Epithelial cell of esophagus (primary cell): ENCODE data around the gene SGCA.

Experiments
- DNase-seq: peaks from one replicate; pipeline ENCODE4 v3.0.0; 2010; ENCODE audit warnings: low read depth
- H3K4me3 ChIP-seq: 2 replicates; pipeline ENCODE4 v1.5.1; 2011; ENCODE audit warnings: mild to moderate bottlenecking, low read length, control low read depth
- TF ChIP-seq, protein P1 (sequence below): IDR thresholded peaks from 2 replicates; pipeline ENCODE4 v1.5.1; 2011; ENCODE audit warnings: low read depth, mild to moderate bottlenecking, low read length, control low read depth, inconsistent platforms; ENCODE audit not compliant: insufficient read depth; ENCODE audit errors: missing control alignments

SGCA gene

DNA sequence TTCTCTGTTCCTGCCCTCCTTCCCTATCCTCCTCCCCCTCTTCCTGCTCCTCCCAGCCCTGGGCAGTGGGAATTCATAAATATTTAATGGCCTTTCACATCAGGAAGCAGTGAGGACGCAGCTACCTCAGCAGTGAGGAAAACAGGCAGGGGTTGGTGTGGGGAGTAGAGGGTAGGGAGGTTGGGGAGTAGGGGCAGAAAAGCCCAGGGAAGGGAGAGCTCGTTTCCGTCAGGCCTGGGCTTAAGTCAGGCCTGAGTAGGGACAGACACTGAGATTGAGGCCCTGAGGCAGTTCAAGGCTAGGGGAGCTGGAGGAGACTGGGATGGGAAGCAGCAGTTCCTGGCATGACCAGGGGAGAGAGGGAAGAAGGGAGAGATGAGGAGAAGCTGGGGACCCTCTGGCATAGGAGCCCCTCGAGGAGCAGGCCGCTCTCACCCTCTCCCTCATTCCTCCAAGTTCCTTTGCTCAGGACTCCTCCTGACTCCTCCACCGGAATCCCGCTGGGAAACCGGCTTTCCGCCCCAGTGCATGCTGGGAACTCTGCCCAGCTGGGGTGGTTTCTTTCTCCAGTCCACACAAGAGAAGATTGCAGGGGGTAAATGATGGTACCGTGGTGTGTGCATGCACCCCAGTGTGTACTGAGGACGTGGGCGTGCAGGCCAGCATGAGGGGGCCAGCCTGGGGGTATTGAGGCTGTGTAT is 42.0 kb upstream of the SGCA start:
- DNase-seq = no peak
- TF ChIP-seq, protein P1, sequence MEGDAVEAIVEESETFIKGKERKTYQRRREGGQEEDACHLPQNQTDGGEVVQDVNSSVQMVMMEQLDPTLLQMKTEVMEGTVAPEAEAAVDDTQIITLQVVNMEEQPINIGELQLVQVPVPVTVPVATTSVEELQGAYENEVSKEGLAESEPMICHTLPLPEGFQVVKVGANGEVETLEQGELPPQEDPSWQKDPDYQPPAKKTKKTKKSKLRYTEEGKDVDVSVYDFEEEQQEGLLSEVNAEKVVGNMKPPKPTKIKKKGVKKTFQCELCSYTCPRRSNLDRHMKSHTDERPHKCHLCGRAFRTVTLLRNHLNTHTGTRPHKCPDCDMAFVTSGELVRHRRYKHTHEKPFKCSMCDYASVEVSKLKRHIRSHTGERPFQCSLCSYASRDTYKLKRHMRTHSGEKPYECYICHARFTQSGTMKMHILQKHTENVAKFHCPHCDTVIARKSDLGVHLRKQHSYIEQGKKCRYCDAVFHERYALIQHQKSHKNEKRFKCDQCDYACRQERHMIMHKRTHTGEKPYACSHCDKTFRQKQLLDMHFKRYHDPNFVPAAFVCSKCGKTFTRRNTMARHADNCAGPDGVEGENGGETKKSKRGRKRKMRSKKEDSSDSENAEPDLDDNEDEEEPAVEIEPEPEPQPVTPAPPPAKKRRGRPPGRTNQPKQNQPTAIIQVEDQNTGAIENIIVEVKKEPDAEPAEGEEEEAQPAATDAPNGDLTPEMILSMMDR = no peak

DNA sequence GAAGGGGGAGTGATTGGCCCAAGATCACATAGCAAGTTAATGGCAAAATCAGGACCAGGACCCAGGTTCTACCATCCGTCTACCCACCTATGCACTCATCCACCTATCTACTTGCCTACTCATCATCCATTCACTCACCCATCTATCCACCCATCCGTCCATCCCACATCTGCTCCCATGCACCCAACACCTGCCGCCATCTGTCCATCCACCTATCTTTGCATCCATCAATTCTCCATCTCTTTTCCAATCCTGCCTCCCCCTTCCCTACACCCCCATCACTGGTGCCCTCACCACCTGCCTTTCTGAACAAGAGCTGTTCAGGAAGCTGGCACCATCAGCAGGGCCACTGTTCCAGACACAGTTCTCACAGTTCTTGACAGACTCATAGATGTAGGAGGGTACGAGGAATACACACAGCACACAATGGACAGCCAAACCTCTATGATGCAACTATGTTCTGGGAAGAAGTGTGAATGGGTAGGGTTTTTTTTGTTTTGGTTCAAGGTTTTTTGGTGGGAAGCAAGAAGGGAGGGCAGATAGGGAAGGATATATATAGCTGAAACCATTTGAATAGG is 40.3 kb upstream of the SGCA start:
- no peak for DNase-seq
- TF ChIP-seq, protein P1 = no peak
- H3K4me3 ChIP-seq = no peak overlapping the region

More for the DNA sequence above, 42.0 kb upstream of the SGCA start:
- H3K4me3 ChIP-seq = no peak overlapping the region

DNA sequence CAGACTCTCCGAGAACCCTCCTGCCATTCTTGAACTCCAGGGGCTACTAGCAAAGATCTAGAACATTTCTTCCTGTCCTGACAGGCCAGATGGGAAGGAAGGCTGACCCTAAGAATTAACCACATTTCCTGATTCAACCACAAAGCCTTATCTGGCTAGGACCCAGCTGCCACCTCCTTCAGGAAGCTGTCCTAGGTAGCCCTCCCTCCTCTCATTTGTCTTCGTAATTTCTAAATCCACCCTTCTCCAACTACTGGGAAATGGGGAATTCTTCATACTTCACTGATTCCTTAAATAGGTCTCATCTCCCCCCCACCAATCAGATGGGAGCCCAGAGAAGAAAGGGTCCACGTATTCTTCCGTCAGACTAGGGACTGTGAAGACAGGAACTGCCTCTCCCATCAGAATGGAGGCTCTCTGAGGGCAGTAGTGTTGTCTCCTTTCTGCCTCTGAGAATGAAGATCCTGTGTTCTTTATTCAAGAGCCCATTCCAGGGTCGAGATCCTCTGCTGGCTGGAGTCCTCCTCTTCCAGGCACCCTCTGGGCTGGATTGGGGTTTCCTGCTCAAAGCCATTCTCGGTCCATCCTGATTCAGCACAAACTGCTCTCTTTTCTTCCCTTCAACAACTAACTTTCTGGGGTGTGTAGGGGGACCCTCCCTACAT is 38.0 kb upstream of the SGCA start:
- peak; percentile 48 for DNase-seq
- no peak overlapping the region for H3K4me3 ChIP-seq
- TF ChIP-seq, protein P1 = no peak

DNA sequence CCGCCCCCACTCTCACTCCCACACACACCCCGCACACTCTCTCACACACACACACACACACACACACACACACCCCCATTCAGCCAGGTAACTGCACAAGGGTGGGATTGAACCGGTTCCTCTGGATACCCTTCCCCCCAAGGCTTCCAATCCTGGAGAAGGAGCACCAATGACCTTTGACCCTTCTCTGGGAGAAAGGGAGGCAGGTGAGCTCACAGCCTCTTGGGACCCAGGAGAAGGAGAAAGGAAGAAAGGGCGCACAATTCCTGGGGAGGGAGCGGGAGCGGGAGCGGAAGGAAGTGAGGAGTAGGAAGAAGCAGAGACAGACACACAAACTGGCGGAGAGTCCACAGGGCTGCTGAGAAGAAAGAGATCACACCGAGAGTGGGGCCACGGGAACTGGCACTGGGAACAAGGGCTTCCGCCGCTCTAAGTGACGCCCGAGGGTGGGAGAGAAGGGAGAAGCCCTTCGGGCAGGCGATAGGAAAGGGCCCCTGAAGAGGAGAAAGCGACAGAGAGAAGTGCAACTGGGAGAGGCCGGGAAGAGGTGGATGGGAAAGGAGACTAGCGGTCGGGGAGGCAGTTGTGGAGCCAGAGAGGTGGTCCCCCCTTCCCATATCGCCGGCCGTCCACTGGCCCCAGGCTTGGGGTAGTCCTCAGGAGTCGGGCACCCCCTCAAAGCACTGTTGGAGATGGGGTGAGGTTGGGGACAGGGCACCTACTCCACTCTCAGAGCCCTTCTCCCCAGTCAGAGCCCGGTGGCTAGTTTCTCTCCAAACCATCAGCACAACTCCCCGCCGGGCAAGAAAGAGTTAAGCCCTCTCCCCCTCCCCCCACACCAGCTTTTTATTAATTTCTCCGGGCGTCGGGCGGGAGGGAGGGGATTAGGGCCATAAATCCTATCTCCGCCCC is 37.1 kb upstream of the SGCA start:
- TF ChIP-seq, protein P1 = no peak
- DNase-seq = no peak
- H3K4me3 ChIP-seq = no peak overlapping the region

DNA sequence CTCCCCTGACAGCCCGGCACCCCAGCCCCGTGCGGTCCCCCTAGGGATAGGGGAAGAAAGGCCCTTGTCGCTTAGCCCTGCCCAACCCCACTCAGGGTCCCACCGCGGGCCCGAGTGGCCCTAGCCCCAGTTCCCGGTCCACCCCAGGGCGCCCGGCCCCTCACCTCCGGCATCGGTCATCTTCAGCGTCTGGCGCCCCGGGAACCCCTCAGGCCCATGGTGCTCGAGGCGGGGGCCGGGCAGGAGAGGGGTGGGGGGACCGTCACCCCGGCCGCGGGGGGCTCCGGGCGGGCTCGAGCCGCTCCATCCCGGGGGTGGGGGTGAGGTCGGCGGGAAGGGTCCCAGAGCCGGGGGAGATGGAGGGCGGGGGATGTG is 36.5 kb upstream of the SGCA start:
- DNase-seq = no peak
- H3K4me3 ChIP-seq = no peak overlapping the region
- TF ChIP-seq, protein P1 = no peak

DNA sequence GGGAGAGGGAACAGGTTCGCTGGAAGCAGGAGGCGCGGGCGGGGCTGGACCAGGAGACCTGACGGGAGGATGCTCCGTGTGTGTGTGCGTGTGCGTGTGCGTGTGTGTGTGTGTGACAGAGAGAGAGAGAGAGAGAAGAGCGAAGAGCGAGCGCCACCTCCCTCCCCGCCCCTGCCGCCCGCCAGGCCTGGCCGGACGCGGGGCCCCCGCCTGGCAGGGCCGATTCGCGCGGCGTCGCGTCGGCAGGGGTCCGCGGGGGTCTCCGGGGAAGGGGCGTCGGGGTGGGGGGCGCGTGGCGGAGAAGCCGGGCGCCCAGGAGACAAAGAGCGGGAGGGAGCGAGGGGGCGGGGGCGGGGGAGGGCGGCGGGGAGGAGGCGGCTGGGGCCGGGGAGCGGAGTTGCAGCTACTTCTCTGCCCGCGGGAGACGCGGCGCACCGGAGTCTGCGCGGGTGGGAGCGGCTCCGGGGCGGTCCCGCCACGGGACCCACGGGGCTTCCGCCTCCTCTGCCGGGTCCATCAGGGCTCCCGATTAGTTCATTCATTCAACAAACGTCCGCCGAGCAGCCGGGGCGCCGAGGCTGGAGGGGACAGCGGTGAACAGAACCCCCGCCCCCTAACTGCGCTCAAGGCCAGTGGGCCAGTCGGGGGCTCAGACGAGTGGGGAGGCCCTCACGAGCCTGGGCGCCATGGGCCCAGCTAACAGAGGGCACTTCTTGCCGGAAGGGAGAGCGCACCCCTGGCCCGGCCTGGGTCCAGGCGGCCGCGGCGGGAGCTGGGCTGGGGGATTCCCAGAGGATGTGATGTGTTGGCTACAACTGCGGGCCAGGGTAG is 35.9 kb upstream of the SGCA start, which contains the start of gene SAMD14:
TSS of gene SAMD14 (minus strand) at position 433 of the 831 bp plus-strand sequence. CDS start 5,201 bp downstream, outside the sequence.
- TF ChIP-seq, protein P1 = no peak
- peak within 1 kb of the TSS; percentile 30 for H3K4me3 ChIP-seq
- peak; percentile 29 for DNase-seq
